GM21367 (cell line): Measurements from ENCODE around the gene DUSP8.

Experiments
- ATAC-seq: cut with Tn5 transposase; IDR thresholded peaks from one replicate; pipeline ENCODE4 v1.9.1; 2021; ENCODE audit not compliant: unreplicated experiment

The DUSP8 gene

GRCh38 chr11:1566381-1567051 lies 5.6 kb downstream of the DUSP8 start:
- no peak for ATAC-seq

GRCh38 chr11:1565904-1566247 lies 6.2 kb downstream of the DUSP8 start:
- no peak for ATAC-seq

GRCh38 chr11:1565173-1565903 lies 6.7 kb downstream of the DUSP8 start:
- no peak for ATAC-seq

- no peak for ATAC-seq
Observed at GRCh38 chr11:1564535-1565172, 7.4 kb downstream of the DUSP8 start.

- no peak for ATAC-seq
Observed at GRCh38 chr11:1563697-1564534, 8.2 kb downstream of the DUSP8 start.

- ATAC-seq: no peak
Observed at GRCh38 chr11:1563149-1563638, 8.9 kb downstream of the DUSP8 start.

GRCh38 chr11:1562469-1563148 lies 9.5 kb downstream of the DUSP8 start:
- ATAC-seq: no peak

- no peak for ATAC-seq
Observed at GRCh38 chr11:1561955-1562354, 10.1 kb downstream of the DUSP8 start.

- ATAC-seq: no peak
Observed at GRCh38 chr11:1561266-1561665, 10.8 kb downstream of the DUSP8 start.

GRCh38 chr11:1560649-1561251 lies 11.3 kb downstream of the DUSP8 start:
- no peak for ATAC-seq

GRCh38 chr11:1560002-1560648 lies 11.9 kb downstream of the DUSP8 start:
- no peak for ATAC-seq

GRCh38 chr11:1559111-1559951 lies 12.7 kb downstream of the DUSP8 start:
- ATAC-seq: no peak

- ATAC-seq: no peak
Observed at GRCh38 chr11:1558775-1559110, 13.3 kb downstream of the DUSP8 start.

- no peak for ATAC-seq
Observed at GRCh38 chr11:1557904-1558774, 13.9 kb downstream of the DUSP8 start.

GRCh38 chr11:1557051-1557884 lies 14.8 kb downstream of the DUSP8 start:
- no peak for ATAC-seq

- ATAC-seq: no peak
Observed at GRCh38 chr11:1556278-1556902, 15.7 kb downstream of the DUSP8 start.

GRCh38 chr11:1555713-1556153 lies 16.3 kb downstream of the DUSP8 start:
- ATAC-seq: no peak
